Measurements from ENCODE around the gene CA12.

DNA sequence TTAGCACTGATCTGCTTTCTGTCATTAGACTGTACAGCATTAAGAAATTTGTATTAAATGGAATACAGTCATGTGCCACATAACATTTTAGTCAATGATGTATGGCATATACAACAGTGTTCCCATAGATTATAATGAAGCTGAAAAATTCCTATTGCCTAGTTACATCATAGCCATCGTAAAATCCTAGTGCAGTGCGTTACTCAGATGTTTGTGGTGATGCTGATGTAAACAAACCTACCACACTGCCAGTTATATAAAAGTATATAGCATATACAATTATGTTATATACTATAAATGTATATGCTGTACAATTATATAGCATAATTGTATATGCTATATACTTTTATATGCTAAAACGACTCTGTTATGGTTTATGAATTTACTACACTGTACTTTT lies 62.6 kb downstream of the CA12 start:
- TF ChIP-seq, protein P1, sequence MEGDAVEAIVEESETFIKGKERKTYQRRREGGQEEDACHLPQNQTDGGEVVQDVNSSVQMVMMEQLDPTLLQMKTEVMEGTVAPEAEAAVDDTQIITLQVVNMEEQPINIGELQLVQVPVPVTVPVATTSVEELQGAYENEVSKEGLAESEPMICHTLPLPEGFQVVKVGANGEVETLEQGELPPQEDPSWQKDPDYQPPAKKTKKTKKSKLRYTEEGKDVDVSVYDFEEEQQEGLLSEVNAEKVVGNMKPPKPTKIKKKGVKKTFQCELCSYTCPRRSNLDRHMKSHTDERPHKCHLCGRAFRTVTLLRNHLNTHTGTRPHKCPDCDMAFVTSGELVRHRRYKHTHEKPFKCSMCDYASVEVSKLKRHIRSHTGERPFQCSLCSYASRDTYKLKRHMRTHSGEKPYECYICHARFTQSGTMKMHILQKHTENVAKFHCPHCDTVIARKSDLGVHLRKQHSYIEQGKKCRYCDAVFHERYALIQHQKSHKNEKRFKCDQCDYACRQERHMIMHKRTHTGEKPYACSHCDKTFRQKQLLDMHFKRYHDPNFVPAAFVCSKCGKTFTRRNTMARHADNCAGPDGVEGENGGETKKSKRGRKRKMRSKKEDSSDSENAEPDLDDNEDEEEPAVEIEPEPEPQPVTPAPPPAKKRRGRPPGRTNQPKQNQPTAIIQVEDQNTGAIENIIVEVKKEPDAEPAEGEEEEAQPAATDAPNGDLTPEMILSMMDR (IDR thresholded peaks at IDR 0.05) = no peak
- TF ChIP-seq POLR2A (IDR thresholded peaks at IDR 0.05) = no peak
- no peak for TF ChIP-seq POLR2AphosphoS5 (IDR thresholded peaks at IDR 0.05)
- TF ChIP-seq EP300 (IDR thresholded peaks at IDR 0.05) = no peak

Measured in upper lobe of left lung (tissue), 4 donors.